Calu3 (cell line): Measurements from ENCODE around the gene AURKB. TPM values are rescaled to one million over a fixed set of nuclear protein-coding genes. Genes with fewer than 3 reads are reported as not detected.

Source experiments
- Bru-seq: library from RNA; stranded (reverse); fragments of 400-500 nt; gene quantifications from one replicate; lab custom pipeline; 2021; lab: Mats Ljungman, UMichigan
- BruChase-seq, 2 experiments: library from RNA; stranded (reverse); fragments of 400-500 nt; gene quantifications; one replicate each; lab custom pipeline; 2021; lab: Mats Ljungman, UMichigan
- BruUV-seq: library from RNA; stranded (reverse); fragments of 400-500 nt; replicated peaks from 2 replicates; lab custom pipeline; 2021; lab: Mats Ljungman, UMichigan
- CTCF ChIA-PET: fragments of 300-600 bp; sonication (Branson Sonifier 250); formaldehyde crosslinking; loops from one replicate; lab custom pipeline; 2022; ENCODE audit warnings: antibody characterized with exemption; lab: Charles Lee
- DNase-seq: peaks from one replicate; pipeline ENCODE4 v3.0.0; 2022
- H3K27ac Mint-ChIP-seq: one replicate; pipeline ENCODE4 v1.8.0; 2022; ENCODE audit warnings: mixed read lengths; ENCODE audit not compliant: unreplicated experiment
- H3K27me3 Mint-ChIP-seq: one replicate; pipeline ENCODE4 v1.8.0; 2022; ENCODE audit warnings: mixed read lengths; ENCODE audit not compliant: unreplicated experiment
- H3K36me3 Mint-ChIP-seq: one replicate; pipeline ENCODE4 v1.8.0; 2022; ENCODE audit warnings: mild to moderate bottlenecking, moderate library complexity, mixed read lengths; ENCODE audit not compliant: insufficient read depth, unreplicated experiment
- H3K4me1 Mint-ChIP-seq: one replicate; pipeline ENCODE4 v1.8.0; 2022; ENCODE audit warnings: mild to moderate bottlenecking, low read depth, mixed read lengths; ENCODE audit not compliant: unreplicated experiment
- H3K4me3 Mint-ChIP-seq: one replicate; pipeline ENCODE4 v1.8.0; 2022; ENCODE audit warnings: mild to moderate bottlenecking, low read depth, moderate library complexity, mixed read lengths; ENCODE audit not compliant: unreplicated experiment
- H3K9me3 Mint-ChIP-seq: one replicate; pipeline ENCODE4 v1.8.0; 2022; ENCODE audit warnings: low read depth, mixed read lengths; ENCODE audit not compliant: unreplicated experiment
- CTCF ChIP-seq: fragments of 200-600 bp; IDR thresholded peaks from one replicate; pipeline ENCODE4 v1.8.0; 2022; ENCODE audit warnings: antibody characterized with exemption; ENCODE audit not compliant: unreplicated experiment
- intact Hi-C: fragments of 100-400 bp; cut with micrococcal nuclease; formaldehyde crosslinking; loops from one replicate; pipeline ENCODE4 v1.10.0; 2022; ENCODE audit not compliant: unreplicated experiment
- long read RNA-seq: library from polyadenylated mRNA; stranded (forward); transcript quantifications from one replicate; pipeline ENCODE4 v2.0.0, GENCODE V29; 2022
- total RNA-seq: library from RNA; stranded (reverse); gene quantifications from 2 replicates; pipeline ENCODE4 v1.2.3, GENCODE V29; 2022

Gene AURKB
- 66.8 and 78.9 TPM in 2 replicates for total RNA-seq
- percentile 83 among the genes with signal in this experiment for Bru-seq, nascent RNA
- percentile 87 among the genes with signal in this experiment for BruChase-seq, experiment 1, labeled RNA remaining after a 6-hour chase
- percentile 90 among the genes with signal in this experiment for BruChase-seq, experiment 2, labeled RNA remaining after a 2-hour chase
- long read RNA-seq, transcript AURKB-202 (8 exons, 1,167 nt) = minor isoform, 7 of 77 reads
- long read RNA-seq, transcript AURKB-214 (9 exons, 1,227 nt) = major isoform, 39 of 77 reads
- long read RNA-seq, partial matches to known transcripts = 4 of 77 reads
- long read RNA-seq, other reads (novel, unspliced or antisense) = 25 of 77 reads

DNA sequence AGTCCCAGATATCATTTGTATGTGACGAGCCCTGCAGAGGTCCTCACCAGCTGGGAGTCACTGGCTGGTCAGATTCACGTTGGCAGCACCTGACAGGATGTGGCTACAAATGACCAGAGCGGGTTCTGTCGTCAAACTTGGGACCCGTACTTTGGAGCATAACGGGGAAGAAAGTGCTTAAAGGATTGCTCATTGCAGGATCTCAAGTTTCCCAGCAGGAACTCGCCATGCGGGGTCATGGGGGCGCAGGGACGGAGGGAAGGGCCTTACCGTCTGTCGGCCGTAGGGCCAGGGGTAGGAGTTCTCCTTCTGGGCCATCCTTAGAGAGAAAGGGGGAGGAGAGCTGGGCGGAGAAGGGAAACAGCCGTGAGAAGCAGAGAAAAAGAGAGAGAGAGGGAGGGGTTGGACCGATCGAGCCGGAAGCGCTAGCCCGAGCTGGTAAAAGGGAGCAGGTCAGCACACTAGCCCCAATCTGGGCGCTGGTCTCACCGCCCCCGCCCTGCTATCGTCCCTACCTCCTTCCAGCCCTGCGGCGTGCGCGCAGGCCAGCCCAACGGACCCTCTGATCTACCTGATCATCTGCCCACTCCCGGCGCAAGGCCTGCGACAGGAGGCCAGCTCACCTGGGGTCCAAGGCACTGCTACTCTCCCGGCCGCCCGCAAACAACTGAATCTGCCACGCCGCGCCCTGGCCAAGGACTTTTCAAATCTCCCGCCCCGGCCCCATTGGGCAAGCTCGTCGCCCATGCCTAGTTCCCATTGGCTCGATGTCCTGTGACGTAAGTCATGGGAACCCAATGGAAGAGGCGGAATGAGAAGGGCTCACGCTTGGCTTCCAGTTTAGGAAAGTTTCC lies at the start of gene AURKB:
Gene AURKB (minus strand): TSS at position 669 of the 854 bp plus-strand sequence. CDS start 351 bp downstream, at position 318.
- peak; percentile 92 for DNase-seq
- Mint-ChIP-seq H3K36me3 (peaks cover 38% of the 10 kb centered on the region), H3K27ac (peak within 1 kb of the TSS; percentile 87), H3K27me3 (no peaks in the 10 kb centered on the region), H3K9me3 (no peaks in the 10 kb centered on the region), H3K4me3 (peak within 1 kb of the TSS; percentile 92), H3K4me1 (peaks cover 6% of the 10 kb centered on the region)
- intact Hi-C loops = no loop called here
- TF ChIP-seq CTCF = no peak
- BruUV-seq = TSS peak; percentile 88
- CTCF ChIA-PET = interaction anchor here (0.6 to 1.9 kb wide), 3 partner anchors 11 to 20 kb away, joined by 3 to 12 read pairs (median 7); partner anchors contain the start of gene BORCS6

GRCh38 chr17:8257801-8258200 lies 47.4 kb upstream of the AURKB start:
- Mint-ChIP-seq H3K27me3 (no peaks in the 10 kb centered on the region), H3K9me3 (no peaks in the 10 kb centered on the region), H3K4me1 (no peaks in the 10 kb centered on the region), H3K36me3 (peaks cover 20% of the 10 kb centered on the region), H3K4me3 (no peak overlapping the region), H3K27ac (no peak overlapping the region)
- intact Hi-C loops = no loop called here
- no peak for TF ChIP-seq CTCF
- BruUV-seq = no TSS peak
- CTCF ChIA-PET = no interaction called here
- no peak for DNase-seq

GRCh38 chr17:8256691-8257090 lies 46.3 kb upstream of the AURKB start:
- no peak for TF ChIP-seq CTCF
- CTCF ChIA-PET = no interaction called here
- Mint-ChIP-seq H3K36me3 (peaks cover 20% of the 10 kb centered on the region), H3K27me3 (no peaks in the 10 kb centered on the region), H3K4me3 (no peak overlapping the region), H3K9me3 (no peaks in the 10 kb centered on the region), H3K4me1 (no peaks in the 10 kb centered on the region), H3K27ac (no peak overlapping the region)
- no peak for DNase-seq
- BruUV-seq = no TSS peak
- intact Hi-C loops = no loop called here

DNA sequence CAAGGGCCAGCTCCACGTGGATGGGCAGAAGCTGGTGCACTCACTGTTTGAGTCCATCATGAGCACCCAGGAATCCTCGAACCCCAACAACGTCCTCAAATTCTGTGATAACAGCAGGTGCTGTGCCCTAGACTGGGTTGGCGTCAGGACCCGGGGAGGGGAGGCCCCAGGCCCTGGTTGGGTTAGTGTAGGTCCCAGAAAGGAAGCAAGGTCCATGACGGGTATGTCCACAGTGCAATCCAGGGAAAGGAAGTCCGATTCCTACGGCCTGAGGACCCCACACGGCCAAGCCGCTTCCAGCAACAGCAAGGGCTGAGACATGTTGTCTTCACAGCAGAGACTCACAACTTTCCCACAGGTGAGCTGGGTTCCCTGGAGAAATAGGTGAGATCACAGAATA lies 45.9 kb upstream of the AURKB start:
- Mint-ChIP-seq H3K27ac (no peak overlapping the region), H3K27me3 (no peaks in the 10 kb centered on the region), H3K36me3 (peaks cover 20% of the 10 kb centered on the region), H3K4me1 (no peaks in the 10 kb centered on the region), H3K9me3 (no peaks in the 10 kb centered on the region), H3K4me3 (no peak overlapping the region)
- TF ChIP-seq CTCF = no peak
- BruUV-seq = no TSS peak
- intact Hi-C loops = no loop called here
- CTCF ChIA-PET = no interaction called here
- DNase-seq = no peak
